Tibial artery (tissue), 4 donors: Measurements from ENCODE around the gene COQ6.

Source experiments
- DNase-seq, 2 donors: peaks; one replicate each; pipeline ENCODE4 v3.0.0-alpha.2; 2019
- H3K27ac ChIP-seq, 2 donors: fragments of 200-600 bp; sonication (generic) in 1 of 2; 1 replicate in 1 of 2; 2 replicates in 1 of 2; pipeline ENCODE4 v1.5.1; 2018 to 2019; ENCODE audit warnings: mild to moderate bottlenecking in 1 of 2
- H3K27me3 ChIP-seq, 2 donors: fragments of 200-600 bp; sonication (generic) in 1 of 2; one replicate each; pipeline versions ENCODE4 v1.5.1 to v1.6.0; 2016 to 2019
- H3K36me3 ChIP-seq, 3 donors: fragments of 200-600 bp; sonication (generic) in 2 of 3; one replicate each; pipeline ENCODE4 v1.5.1; 2016 to 2019; ENCODE audit warnings: mild to moderate bottlenecking in 2 of 3
- H3K4me1 ChIP-seq, 4 donors: fragments of 200-600 bp; sonication (generic) in 2 of 4; 1 replicate in 3 of 4; 2 replicates in 1 of 4; pipeline ENCODE4 v1.5.1; 2016 to 2019
- H3K4me3 ChIP-seq, 2 donors: fragments of 200-600 bp; sonication (generic) in 1 of 2; 1 replicate in 1 of 2; 2 replicates in 1 of 2; pipeline ENCODE4 v1.5.1; 2018 to 2019; ENCODE audit warnings: mild to moderate bottlenecking in 2 of 2
- H3K9me3 ChIP-seq, 3 donors: fragments of 200-600 bp; sonication (generic) in 1 of 3; one replicate each; pipeline ENCODE4 v1.5.1; 2016 to 2019
- intact Hi-C: fragments of 100-400 bp; cut with DNase I; formaldehyde crosslinking; loops from one replicate; pipeline ENCODE4 v1.15.0; 2023; ENCODE audit warnings: low total_unique reads
- TF ChIP-seq, protein P1 (sequence below), 2 experiments: fragments of 200-600 bp in 1 of 2; fragments of 450-650 bp in 1 of 2; IDR thresholded peaks; one replicate each; pipeline ENCODE4 v1.5.1; 2017 to 2019; ENCODE audit warnings: antibody characterized with exemption in 2 of 2, mild to moderate bottlenecking in 1 of 2, moderate library complexity in 1 of 2

Gene COQ6

DNA sequence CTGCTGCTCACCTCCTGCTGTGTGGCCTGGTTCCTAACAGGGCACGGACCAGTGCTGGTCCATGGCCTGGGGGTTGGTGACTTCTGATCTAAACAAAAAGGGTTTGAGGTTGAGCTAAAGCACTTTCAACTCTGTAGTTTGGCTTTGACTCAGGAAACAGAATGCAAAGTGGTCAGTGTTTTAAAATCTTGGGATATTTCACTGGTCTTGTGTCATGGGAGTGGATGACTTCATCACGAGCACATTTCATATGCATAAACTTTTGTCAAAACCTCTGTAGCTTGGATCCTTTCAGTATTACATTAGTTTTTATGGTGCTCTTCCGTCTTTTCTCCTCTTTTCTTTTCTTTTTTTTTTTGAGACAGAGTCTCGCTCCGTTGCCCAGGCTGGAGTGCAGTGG lies 25.8 kb upstream of the COQ6 start:
- Histone ChIP-seq H3K36me3 (peaks cover 72 to 95% (median 85%) of the 10 kb centered on the region in 3 donors), H3K9me3 (no peaks in the 10 kb centered on the region), H3K27me3 (no peaks in the 10 kb centered on the region), H3K4me1 (no peaks in the 10 kb centered on the region), H3K4me3 (no peak overlapping the region), H3K27ac (no peak overlapping the region)
- TF ChIP-seq, protein P1, sequence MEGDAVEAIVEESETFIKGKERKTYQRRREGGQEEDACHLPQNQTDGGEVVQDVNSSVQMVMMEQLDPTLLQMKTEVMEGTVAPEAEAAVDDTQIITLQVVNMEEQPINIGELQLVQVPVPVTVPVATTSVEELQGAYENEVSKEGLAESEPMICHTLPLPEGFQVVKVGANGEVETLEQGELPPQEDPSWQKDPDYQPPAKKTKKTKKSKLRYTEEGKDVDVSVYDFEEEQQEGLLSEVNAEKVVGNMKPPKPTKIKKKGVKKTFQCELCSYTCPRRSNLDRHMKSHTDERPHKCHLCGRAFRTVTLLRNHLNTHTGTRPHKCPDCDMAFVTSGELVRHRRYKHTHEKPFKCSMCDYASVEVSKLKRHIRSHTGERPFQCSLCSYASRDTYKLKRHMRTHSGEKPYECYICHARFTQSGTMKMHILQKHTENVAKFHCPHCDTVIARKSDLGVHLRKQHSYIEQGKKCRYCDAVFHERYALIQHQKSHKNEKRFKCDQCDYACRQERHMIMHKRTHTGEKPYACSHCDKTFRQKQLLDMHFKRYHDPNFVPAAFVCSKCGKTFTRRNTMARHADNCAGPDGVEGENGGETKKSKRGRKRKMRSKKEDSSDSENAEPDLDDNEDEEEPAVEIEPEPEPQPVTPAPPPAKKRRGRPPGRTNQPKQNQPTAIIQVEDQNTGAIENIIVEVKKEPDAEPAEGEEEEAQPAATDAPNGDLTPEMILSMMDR (IDR thresholded peaks at IDR 0.05), result no peak
- intact Hi-C loops, result no loop called here
- DNase-seq, result no peak

DNA sequence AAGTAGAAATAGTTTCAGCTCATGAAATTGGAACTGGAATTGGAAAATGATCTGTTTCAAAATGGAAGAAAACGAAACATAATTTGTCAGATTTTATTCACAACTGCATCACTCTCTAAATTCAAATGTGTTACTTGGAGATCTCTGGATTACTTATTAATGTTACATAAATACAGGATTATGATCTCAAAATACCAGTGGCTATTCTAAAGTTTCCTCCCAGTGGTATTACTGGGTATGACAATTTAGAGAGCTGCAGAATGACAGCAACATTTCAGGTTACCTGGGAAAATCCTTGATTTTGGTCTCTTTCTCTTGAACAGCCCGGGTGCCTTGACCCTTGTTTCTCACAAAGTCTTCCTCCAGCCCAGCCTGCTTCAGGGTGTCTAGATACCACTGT lies 14.4 kb upstream of the COQ6 start:
- TF ChIP-seq, protein P1 (IDR thresholded peaks at IDR 0.05), result no peak
- Histone ChIP-seq H3K4me1 (no peaks in the 10 kb centered on the region), H3K9me3 (no peaks in the 10 kb centered on the region), H3K27me3 (no peaks in the 10 kb centered on the region), H3K27ac (no peak overlapping the region), H3K4me3 (no peak overlapping the region), H3K36me3 (peaks cover 43 to 100% (median 75%) of the 10 kb centered on the region in 3 donors)
- no peak for DNase-seq
- intact Hi-C loops, result no loop called here

GRCh38 chr14:73936548-73936947 lies 13.6 kb upstream of the COQ6 start:
- DNase-seq, result no peak
- intact Hi-C loops, result no loop called here
- no peaks in the 10 kb centered on the region for H3K27me3 ChIP-seq
- H3K4me1 ChIP-seq, result no peaks in the 10 kb centered on the region
- H3K36me3 ChIP-seq, result peaks cover 42 to 100% (median 68%) of the 10 kb centered on the region in 3 donors
- TF ChIP-seq, protein P1 (IDR thresholded peaks at IDR 0.05), result no peak
- no peaks in the 10 kb centered on the region for H3K9me3 ChIP-seq
- H3K4me3 ChIP-seq, result no peak overlapping the region
- H3K27ac ChIP-seq, result no peak overlapping the region

DNA sequence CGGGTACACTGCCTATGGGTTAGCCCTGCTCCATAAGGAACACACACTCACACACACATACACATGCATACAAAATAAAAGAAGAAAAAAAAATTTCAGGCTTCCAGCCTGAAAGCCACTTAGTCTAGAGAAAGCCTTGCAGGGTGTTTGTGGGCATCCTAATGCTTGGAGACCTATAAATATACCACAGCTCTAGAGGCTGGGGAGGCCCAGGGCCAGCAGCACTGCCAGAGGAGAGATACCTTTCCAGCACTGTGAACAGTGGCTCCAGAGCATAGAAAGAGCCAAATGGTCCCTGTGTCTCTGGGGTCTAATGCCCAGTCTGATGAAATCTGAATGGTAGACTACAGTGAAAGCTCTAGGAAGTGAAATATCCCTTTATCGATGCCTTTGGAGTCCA lies 13.1 kb upstream of the COQ6 start:
- Histone ChIP-seq H3K4me1 (no peaks in the 10 kb centered on the region), H3K27ac (no peak overlapping the region), H3K27me3 (no peaks in the 10 kb centered on the region), H3K4me3 (no peak overlapping the region), H3K36me3 (peaks cover 40 to 100% (median 63%) of the 10 kb centered on the region in 3 donors), H3K9me3 (no peaks in the 10 kb centered on the region)
- intact Hi-C loops, result no loop called here
- no peak for DNase-seq
- TF ChIP-seq, protein P1 (IDR thresholded peaks at IDR 0.05), result no peak

GRCh38 chr14:73942180-73942579 lies 7.9 kb upstream of the COQ6 start:
- no peaks in the 10 kb centered on the region for H3K9me3 ChIP-seq
- TF ChIP-seq, protein P1 (IDR thresholded peaks at IDR 0.05), result no peak
- H3K36me3 ChIP-seq, result peaks cover 27 to 88% (median 48%) of the 10 kb centered on the region in 3 donors
- no peak for DNase-seq
- peaks cover 0 to 4% (median 0%) of the 10 kb centered on the region in 4 donors for H3K4me1 ChIP-seq
- no peaks in the 10 kb centered on the region for H3K27me3 ChIP-seq
- no peak overlapping the region for H3K4me3 ChIP-seq
- H3K27ac ChIP-seq, result peak overlapping the region in 1 of 2 donors; percentile 14
- intact Hi-C loops, result no loop called here

DNA sequence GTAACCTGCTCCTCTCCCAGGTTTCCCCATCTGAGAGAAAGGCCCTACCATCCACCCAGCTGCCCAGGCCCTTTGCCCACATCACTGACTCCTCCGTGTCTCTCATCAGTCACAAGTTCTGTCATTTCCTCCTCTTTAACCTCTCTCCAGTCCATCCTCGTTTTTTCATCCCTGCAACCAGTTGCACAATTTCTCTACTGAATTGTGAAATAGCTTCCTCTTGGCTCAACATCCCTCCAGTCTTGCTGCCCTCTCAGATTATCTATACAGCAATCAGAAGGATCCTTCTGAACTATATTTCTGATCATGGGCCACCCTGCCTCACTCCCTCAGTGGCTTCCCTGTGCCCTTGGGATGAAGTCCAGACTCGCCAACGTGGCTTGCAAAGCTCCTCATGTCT lies 7.0 kb upstream of the COQ6 start:
- intact Hi-C loops, result no loop called here
- TF ChIP-seq, protein P1 (IDR thresholded peaks at IDR 0.05), result no peak
- Histone ChIP-seq H3K27ac (peak overlapping the region in 1 of 2 donors; percentile 14), H3K27me3 (no peaks in the 10 kb centered on the region), H3K4me3 (no peak overlapping the region), H3K9me3 (no peaks in the 10 kb centered on the region), H3K4me1 (peaks cover 0 to 4% (median 0%) of the 10 kb centered on the region in 4 donors), H3K36me3 (peaks cover 20 to 79% (median 41%) of the 10 kb centered on the region in 3 donors)
- DNase-seq, result peak; percentile 50 to 71
